Osteocyte (in vitro differentiated cells): ENCODE results near the gene SSPN. TPM values are rescaled to one million over a fixed set of nuclear protein-coding genes. Genes with fewer than 3 reads are reported as not detected.

Source experiments
- DNase-seq: peaks from one replicate; pipeline ENCODE4 v3.0.0; 2021; ENCODE audit warnings: mixed read lengths; ENCODE audit not compliant: unreplicated experiment; ENCODE audit errors: extremely low spot score
- H3K27ac Mint-ChIP-seq: one replicate; pipeline ENCODE4 v1.8.0; 2021; ENCODE audit warnings: mild to moderate bottlenecking, mixed read lengths; ENCODE audit not compliant: unreplicated experiment
- H3K27me3 Mint-ChIP-seq: one replicate; pipeline ENCODE4 v1.8.0; 2021; ENCODE audit warnings: mixed read lengths; ENCODE audit not compliant: unreplicated experiment
- H3K36me3 Mint-ChIP-seq: one replicate; pipeline ENCODE4 v1.8.0; 2021; ENCODE audit warnings: mixed read lengths; ENCODE audit not compliant: unreplicated experiment
- H3K4me1 Mint-ChIP-seq: one replicate; pipeline ENCODE4 v1.8.0; 2021; ENCODE audit warnings: mixed read lengths; ENCODE audit not compliant: unreplicated experiment
- H3K4me3 Mint-ChIP-seq: one replicate; pipeline ENCODE4 v1.8.0; 2021; ENCODE audit warnings: mild to moderate bottlenecking, moderate library complexity, mixed read lengths; ENCODE audit not compliant: unreplicated experiment
- H3K9me3 Mint-ChIP-seq: one replicate; pipeline ENCODE4 v1.8.0; 2021; ENCODE audit warnings: mixed read lengths; ENCODE audit not compliant: unreplicated experiment
- CTCF ChIP-seq: fragments of 200-600 bp; sonication (generic); IDR thresholded peaks from 2 replicates; pipeline ENCODE4 v1.5.0; 2021; ENCODE audit warnings: antibody characterized with exemption, mild to moderate bottlenecking, moderate library complexity
- total RNA-seq: library from RNA; stranded (reverse); gene quantifications from 2 replicates; pipeline ENCODE4 v1.2.1, GENCODE V29; 2021

Gene SSPN
- total RNA-seq, 1 donor from 2014 or later = 19.2 TPM

- no peaks in the 10 kb centered on the region for H3K27me3 Mint-ChIP-seq
- H3K4me3 Mint-ChIP-seq = no peak overlapping the region
- H3K27ac Mint-ChIP-seq = peak overlapping the region; percentile 20
- TF ChIP-seq CTCF = no peak
- DNase-seq = no peak
- no peaks in the 10 kb centered on the region for H3K4me1 Mint-ChIP-seq
- H3K9me3 Mint-ChIP-seq = no peaks in the 10 kb centered on the region
- H3K36me3 Mint-ChIP-seq = no peaks in the 10 kb centered on the region
Measured at GRCh38 chr12:26239122-26239851, 43.9 kb downstream of the SSPN start.

- Mint-ChIP-seq H3K36me3 (no peaks in the 10 kb centered on the region), H3K9me3 (no peaks in the 10 kb centered on the region), H3K27me3 (no peaks in the 10 kb centered on the region), H3K27ac (no peak overlapping the region), H3K4me1 (no peaks in the 10 kb centered on the region), H3K4me3 (no peak overlapping the region)
- TF ChIP-seq CTCF = no peak
- no peak for DNase-seq
Measured at GRCh38 chr12:26239852-26240815, 44.8 kb downstream of the SSPN start.

- Mint-ChIP-seq H3K4me3 (no peak overlapping the region), H3K36me3 (no peaks in the 10 kb centered on the region), H3K27me3 (no peaks in the 10 kb centered on the region), H3K27ac (no peak overlapping the region), H3K9me3 (no peaks in the 10 kb centered on the region), H3K4me1 (no peaks in the 10 kb centered on the region)
- no peak for TF ChIP-seq CTCF
- no peak for DNase-seq
Measured at GRCh38 chr12:26241080-26241479, 45.7 kb downstream of the SSPN start.

GRCh38 chr12:26242683-26243082 is 47.3 kb downstream of the SSPN start:
- no peak for DNase-seq
- H3K9me3 Mint-ChIP-seq = no peaks in the 10 kb centered on the region
- no peaks in the 10 kb centered on the region for H3K4me1 Mint-ChIP-seq
- H3K4me3 Mint-ChIP-seq = no peak overlapping the region
- no peaks in the 10 kb centered on the region for H3K36me3 Mint-ChIP-seq
- no peak overlapping the region for H3K27ac Mint-ChIP-seq
- TF ChIP-seq CTCF = no peak
- H3K27me3 Mint-ChIP-seq = no peaks in the 10 kb centered on the region

GRCh38 chr12:26244503-26244902 is 49.1 kb downstream of the SSPN start:
- Mint-ChIP-seq H3K27ac (no peak overlapping the region), H3K4me1 (no peaks in the 10 kb centered on the region), H3K4me3 (no peak overlapping the region), H3K36me3 (peaks cover 2% of the 10 kb centered on the region), H3K9me3 (peaks cover 5% of the 10 kb centered on the region), H3K27me3 (no peaks in the 10 kb centered on the region)
- DNase-seq = no peak
- TF ChIP-seq CTCF = no peak
